Endodermal cell (in vitro differentiated cells): ENCODE measurements around the gene CACNA2D4. TPM values are rescaled to one million over a fixed set of nuclear protein-coding genes. Genes with fewer than 3 reads are reported as not detected.

Experiments
- DNase-seq: peaks from one replicate; pipeline ENCODE4 v3.0.0-alpha.2; 2017
- H3K27ac ChIP-seq: 2 replicates; pipeline ENCODE4 v1.5.1; 2013; ENCODE audit warnings: mild to moderate bottlenecking, low read depth, low read length, moderate library complexity
- H3K27me3 ChIP-seq: 2 replicates; pipeline ENCODE4 v1.6.1; 2013; ENCODE audit warnings: mild to moderate bottlenecking, low read length, moderate library complexity; ENCODE audit not compliant: insufficient read depth, control insufficient read depth, poor library complexity, severe bottlenecking
- H3K36me3 ChIP-seq: 2 replicates; pipeline ENCODE4 v1.7.0; 2013; ENCODE audit warnings: mild to moderate bottlenecking, low read length, moderate library complexity; ENCODE audit not compliant: control insufficient read depth, insufficient read depth
- H3K4me1 ChIP-seq: one replicate; pipeline ENCODE4 v1.7.0; 2013; ENCODE audit warnings: low read length; ENCODE audit not compliant: control insufficient read depth, insufficient read depth
- H3K4me3 ChIP-seq: 2 replicates; pipeline ENCODE4 v1.5.1; 2013; ENCODE audit warnings: mild to moderate bottlenecking, low read length, moderate library complexity
- H3K9ac ChIP-seq: 2 replicates; pipeline ENCODE4 v1.6.1; 2013; ENCODE audit warnings: mild to moderate bottlenecking, low read length, moderate library complexity; ENCODE audit not compliant: poor library complexity, severe bottlenecking; ENCODE audit errors: extremely low read depth
- H3K9me3 ChIP-seq: 2 replicates; pipeline ENCODE4 v1.6.1; 2013; ENCODE audit warnings: mild to moderate bottlenecking, low read length, moderate library complexity; ENCODE audit not compliant: control insufficient read depth
- H3K27ac Mint-ChIP-seq: 2 replicates; pipeline ENCODE4 v1.8.0; 2020; ENCODE audit warnings: mixed read lengths
- H3K27me3 Mint-ChIP-seq: 2 replicates; pipeline ENCODE4 v1.8.0; 2021; ENCODE audit warnings: mild to moderate bottlenecking, mixed read lengths; ENCODE audit not compliant: insufficient read depth
- H3K36me3 Mint-ChIP-seq: 2 replicates; pipeline ENCODE4 v1.8.0; 2020; ENCODE audit warnings: low read depth, mixed read lengths
- H3K4me1 Mint-ChIP-seq: 2 replicates; pipeline ENCODE4 v1.8.0; 2020; ENCODE audit warnings: mixed read lengths
- H3K4me3 Mint-ChIP-seq: 2 replicates; pipeline ENCODE4 v1.8.0; 2020; ENCODE audit warnings: mild to moderate bottlenecking, moderate library complexity, mixed read lengths
- H3K9me3 Mint-ChIP-seq: 2 replicates; pipeline ENCODE4 v1.8.0; 2020; ENCODE audit warnings: mild to moderate bottlenecking, mixed read lengths
- WGBS, 2 experiments: methylation state at CpG; one replicate each; pipeline versions ENCODE4 v1.1.5 to v1.1.7; 2013; ENCODE audit warnings: missing lambda C conversion rate in 2 of 2, mixed read lengths in 1 of 2; ENCODE audit not compliant: insufficient coverage in 1 of 2, insufficient read length in 1 of 2; 5-methylcytosine and 5-hydroxymethylcytosine counted together
- total RNA-seq, 2 donors: library from RNA; stranded (reverse); fragmentation: NEBNext Ultra II Directional in 1 of 2; extraction: Animal tissue kit (Norgen Biotek cat#: 25700) in 1 of 2; gene quantifications; 2 replicates in 1 of 2; 3 replicates in 1 of 2; pipeline ENCODE4 v1.2.1, GENCODE V29; 2021
- TF ChIP-seq, protein P1 (sequence below): fragments of 200-600 bp; sonication (generic); conservative IDR thresholded peaks from 2 replicates; pipeline ENCODE4 v1.5.0; 2021; ENCODE audit warnings: antibody characterized with exemption, mild to moderate bottlenecking

The CACNA2D4 gene
- total RNA-seq, 2 donors from 2014 or later = 4.3 to 5.7 TPM

GRCh38 chr12:1910468-1910867 is 8.0 kb downstream of the CACNA2D4 start:
- H3K27me3 Mint-ChIP-seq = peaks cover 5% of the 10 kb centered on the region
- no peaks in the 10 kb centered on the region for H3K36me3 Mint-ChIP-seq
- no peak overlapping the region for H3K27ac Mint-ChIP-seq
- H3K9me3 Mint-ChIP-seq = peaks cover 23% of the 10 kb centered on the region
- Histone ChIP-seq H3K27ac (no peak overlapping the region), H3K9me3 (no peaks in the 10 kb centered on the region), H3K36me3 (no peaks in the 10 kb centered on the region), H3K27me3 (no peaks in the 10 kb centered on the region), H3K4me1 (no peaks in the 10 kb centered on the region), H3K4me3 (no peak overlapping the region), H3K9ac (no peak overlapping the region)
- H3K4me1 Mint-ChIP-seq = peaks cover 32% of the 10 kb centered on the region
- no peak overlapping the region for H3K4me3 Mint-ChIP-seq
- WGBS, 2 experiments = 88% methylated on average over 3 of the region's 3 CpGs
- no peak for DNase-seq
- TF ChIP-seq, protein P1, sequence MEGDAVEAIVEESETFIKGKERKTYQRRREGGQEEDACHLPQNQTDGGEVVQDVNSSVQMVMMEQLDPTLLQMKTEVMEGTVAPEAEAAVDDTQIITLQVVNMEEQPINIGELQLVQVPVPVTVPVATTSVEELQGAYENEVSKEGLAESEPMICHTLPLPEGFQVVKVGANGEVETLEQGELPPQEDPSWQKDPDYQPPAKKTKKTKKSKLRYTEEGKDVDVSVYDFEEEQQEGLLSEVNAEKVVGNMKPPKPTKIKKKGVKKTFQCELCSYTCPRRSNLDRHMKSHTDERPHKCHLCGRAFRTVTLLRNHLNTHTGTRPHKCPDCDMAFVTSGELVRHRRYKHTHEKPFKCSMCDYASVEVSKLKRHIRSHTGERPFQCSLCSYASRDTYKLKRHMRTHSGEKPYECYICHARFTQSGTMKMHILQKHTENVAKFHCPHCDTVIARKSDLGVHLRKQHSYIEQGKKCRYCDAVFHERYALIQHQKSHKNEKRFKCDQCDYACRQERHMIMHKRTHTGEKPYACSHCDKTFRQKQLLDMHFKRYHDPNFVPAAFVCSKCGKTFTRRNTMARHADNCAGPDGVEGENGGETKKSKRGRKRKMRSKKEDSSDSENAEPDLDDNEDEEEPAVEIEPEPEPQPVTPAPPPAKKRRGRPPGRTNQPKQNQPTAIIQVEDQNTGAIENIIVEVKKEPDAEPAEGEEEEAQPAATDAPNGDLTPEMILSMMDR = no peak

- 91% methylated on average over 20 of the region's 26 CpGs; no CpG with 5 or more reads in 1 of the 2 experiments for WGBS, 2 experiments
- DNase-seq = peak; percentile 39
- H3K36me3 ChIP-seq = no peaks in the 10 kb centered on the region
- H3K4me1 ChIP-seq = no peaks in the 10 kb centered on the region
- no peak overlapping the region for H3K4me3 ChIP-seq
- peaks cover 33% of the 10 kb centered on the region for H3K9me3 Mint-ChIP-seq
- no peaks in the 10 kb centered on the region for H3K36me3 Mint-ChIP-seq
- H3K4me1 Mint-ChIP-seq = peaks cover 18% of the 10 kb centered on the region
- peaks cover 9% of the 10 kb centered on the region for H3K9me3 ChIP-seq
- H3K27ac ChIP-seq = no peak overlapping the region
- peaks cover 5% of the 10 kb centered on the region for H3K27me3 Mint-ChIP-seq
- no peak overlapping the region for H3K9ac ChIP-seq
- no peak overlapping the region for H3K4me3 Mint-ChIP-seq
- TF ChIP-seq, protein P1 = no peak
- H3K27ac Mint-ChIP-seq = no peak overlapping the region
- no peaks in the 10 kb centered on the region for H3K27me3 ChIP-seq
Observed at GRCh38 chr12:1908758-1909157, 9.7 kb downstream of the CACNA2D4 start.

DNA sequence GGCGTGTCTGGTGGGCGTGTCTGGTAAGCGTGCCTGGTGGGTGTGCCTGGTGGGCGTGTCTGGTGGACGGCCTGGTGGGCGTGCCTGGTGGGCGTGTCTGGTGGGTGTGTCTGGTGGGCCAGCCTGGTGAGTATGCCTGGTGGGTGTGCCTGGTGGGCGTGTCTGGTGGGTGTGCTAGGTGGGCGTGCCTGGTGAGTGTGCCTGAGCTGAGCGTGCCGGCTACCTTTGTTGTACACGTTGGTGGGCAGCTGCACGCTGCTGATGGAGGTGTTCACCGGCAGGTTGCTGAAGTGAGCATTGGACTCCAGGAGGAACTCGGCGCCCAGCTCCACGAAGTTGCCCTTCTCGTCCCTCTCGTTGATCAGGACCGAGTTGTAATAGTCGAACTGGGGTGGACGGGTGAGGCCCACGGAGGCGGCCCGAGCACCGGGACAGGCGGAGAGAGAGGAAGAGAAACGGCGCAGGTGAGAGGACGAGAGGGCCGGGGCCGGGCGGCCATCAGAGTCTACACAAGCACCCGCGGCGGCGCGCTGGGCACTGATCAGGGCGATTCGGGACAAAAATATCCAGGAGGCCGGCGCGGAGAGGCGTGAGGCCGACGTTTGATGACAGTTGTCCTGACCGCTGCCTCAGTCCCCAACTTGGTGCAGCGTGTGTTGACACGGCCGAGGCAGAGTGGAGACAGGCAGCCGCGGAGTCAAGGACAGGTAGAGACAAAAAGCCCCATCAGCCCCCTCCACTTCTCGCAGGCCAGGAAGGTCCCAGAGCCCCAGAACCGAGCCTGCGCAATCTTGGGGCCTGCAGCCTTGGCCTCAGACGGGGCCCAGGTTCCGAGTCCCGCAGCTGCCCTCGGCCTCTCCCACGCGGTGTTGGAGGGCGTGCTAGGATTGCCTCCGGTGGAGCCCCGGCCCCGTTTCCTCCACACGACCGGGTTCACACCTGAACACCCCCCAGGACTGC is 10.5 kb downstream of the CACNA2D4 start:
- H3K9me3 ChIP-seq = peaks cover 18% of the 10 kb centered on the region
- Mint-ChIP-seq H3K4me3 (no peak overlapping the region), H3K27ac (no peak overlapping the region), H3K36me3 (no peaks in the 10 kb centered on the region), H3K4me1 (peaks cover 17% of the 10 kb centered on the region), H3K27me3 (peaks cover 5% of the 10 kb centered on the region), H3K9me3 (peaks cover 41% of the 10 kb centered on the region)
- H3K27ac ChIP-seq = no peak overlapping the region
- peak; percentile 82 for DNase-seq
- no peak overlapping the region for H3K4me3 ChIP-seq
- 90 to 96% methylated on average over 38 to 67 of the region's 67 CpGs for WGBS, 2 experiments
- H3K9ac ChIP-seq = no peak overlapping the region
- no peaks in the 10 kb centered on the region for H3K4me1 ChIP-seq
- TF ChIP-seq, protein P1 = no peak
- no peaks in the 10 kb centered on the region for H3K27me3 ChIP-seq
- no peaks in the 10 kb centered on the region for H3K36me3 ChIP-seq
